Neural progenitor cell (in vitro differentiated cells): Measurements from ENCODE around the gene UGGT2. TPM values are rescaled to one million over a fixed set of nuclear protein-coding genes. Genes with fewer than 3 reads are reported as not detected.
A peak's percentile ranks its signal among the peaks of the same experiment; 100 is the strongest.

ENCODE experiments used
- DNase-seq: peaks from one replicate; pipeline ENCODE4 v3.0.0-alpha.2; 2016; ENCODE audit warnings: low spot score
- H2AFZ ChIP-seq: fragments of 200-600 bp; sonication (generic); replicated peaks from 2 replicates; pipeline ENCODE4 v1.6.1; 2016; ENCODE audit warnings: antibody characterized with exemption
- H3F3A ChIP-seq: fragments of 200-600 bp; sonication (generic); 2 replicates; pipeline ENCODE4 v1.6.1; 2016; ENCODE audit warnings: antibody characterized with exemption, low read depth
- H3K27ac ChIP-seq: fragments of 200-600 bp; sonication (generic); 2 replicates; pipeline ENCODE4 v1.5.1; 2016; ENCODE audit warnings: mild to moderate bottlenecking
- H3K27me3 ChIP-seq: fragments of 200-600 bp; sonication (generic); 2 replicates; pipeline ENCODE4 v1.6.1; 2016; ENCODE audit warnings: mild to moderate bottlenecking, moderate library complexity
- H3K36me3 ChIP-seq: fragments of 200-600 bp; sonication (generic); 2 replicates; pipeline ENCODE4 v1.5.1; 2016
- H3K4me1 ChIP-seq: fragments of 200-600 bp; sonication (generic); 2 replicates; pipeline ENCODE4 v1.6.1; 2016; ENCODE audit warnings: mixed run types
- H3K4me2 ChIP-seq: fragments of 200-600 bp; sonication (generic); 2 replicates; pipeline ENCODE4 v1.6.1; 2016
- H3K4me3 ChIP-seq: fragments of 200-600 bp; sonication (generic); 2 replicates; pipeline ENCODE4 v1.5.1; 2016
- H3K79me2 ChIP-seq: fragments of 200-600 bp; sonication (generic); 2 replicates; pipeline ENCODE4 v1.6.1; 2016; ENCODE audit warnings: low read depth
- H3K9ac ChIP-seq: fragments of 200-600 bp; sonication (generic); 2 replicates; pipeline ENCODE4 v1.6.1; 2016
- H3K9me3 ChIP-seq: fragments of 200-600 bp; sonication (generic); 2 replicates; pipeline ENCODE4 v1.5.1; 2016; ENCODE audit warnings: low read depth
- H4K20me1 ChIP-seq: fragments of 200-600 bp; sonication (generic); 2 replicates; pipeline ENCODE4 v1.6.1; 2016; ENCODE audit warnings: low read depth
- H3K27ac Mint-ChIP-seq: 3 replicates; pipeline ENCODE4 v1.8.0; 2021; ENCODE audit warnings: mixed read lengths
- H3K27me3 Mint-ChIP-seq: 2 replicates; pipeline ENCODE4 v1.8.0; 2022; ENCODE audit warnings: low read depth, mild to moderate bottlenecking, inconsistent platforms, moderate library complexity, mixed read lengths; ENCODE audit not compliant: insufficient read depth
- H3K36me3 Mint-ChIP-seq: 3 replicates; pipeline ENCODE4 v1.8.0; 2021; ENCODE audit warnings: mixed read lengths
- H3K4me1 Mint-ChIP-seq: 3 replicates; pipeline ENCODE4 v1.8.0; 2021; ENCODE audit warnings: mixed read lengths
- H3K4me3 Mint-ChIP-seq: 3 replicates; pipeline ENCODE4 v1.8.0; 2021; ENCODE audit warnings: mild to moderate bottlenecking, moderate library complexity, mixed read lengths
- H3K9me3 Mint-ChIP-seq: 3 replicates; pipeline ENCODE4 v1.8.0; 2020; ENCODE audit warnings: mixed read lengths
- EZH2 ChIP-seq: fragments of 200-600 bp; sonication (generic); IDR thresholded peaks from 2 replicates; pipeline ENCODE4 v1.6.1; 2017; ENCODE audit warnings: antibody characterized with exemption, mild to moderate bottlenecking, moderate library complexity
- EZH2phosphoT487 ChIP-seq: fragments of 200-600 bp; sonication (generic); IDR thresholded peaks from 2 replicates; pipeline ENCODE4 v1.6.1; 2017; ENCODE audit warnings: antibody characterized with exemption
- total RNA-seq: library from RNA; depleted of rRNA; stranded (reverse); fragments of >200 nt; gene quantifications from 2 replicates; pipeline ENCODE4 v1.2.3, GENCODE V29; 2015; ENCODE audit warnings: low replicate concordance
- TF ChIP-seq, protein P1 (sequence below): fragments of 200-600 bp; sonication (generic); IDR thresholded peaks from 2 replicates; pipeline ENCODE4 v1.5.1; 2017; ENCODE audit warnings: antibody characterized with exemption, mild to moderate bottlenecking

Gene UGGT2
- total RNA-seq, 1 donor from 2014 or later = 70.4 TPM

GRCh38 chr13:96020155-96020575, 33.0 kb downstream of the UGGT2 start:
- TF ChIP-seq EZH2phosphoT487 (no peak), EZH2 (no peak)
- TF ChIP-seq, protein P1, sequence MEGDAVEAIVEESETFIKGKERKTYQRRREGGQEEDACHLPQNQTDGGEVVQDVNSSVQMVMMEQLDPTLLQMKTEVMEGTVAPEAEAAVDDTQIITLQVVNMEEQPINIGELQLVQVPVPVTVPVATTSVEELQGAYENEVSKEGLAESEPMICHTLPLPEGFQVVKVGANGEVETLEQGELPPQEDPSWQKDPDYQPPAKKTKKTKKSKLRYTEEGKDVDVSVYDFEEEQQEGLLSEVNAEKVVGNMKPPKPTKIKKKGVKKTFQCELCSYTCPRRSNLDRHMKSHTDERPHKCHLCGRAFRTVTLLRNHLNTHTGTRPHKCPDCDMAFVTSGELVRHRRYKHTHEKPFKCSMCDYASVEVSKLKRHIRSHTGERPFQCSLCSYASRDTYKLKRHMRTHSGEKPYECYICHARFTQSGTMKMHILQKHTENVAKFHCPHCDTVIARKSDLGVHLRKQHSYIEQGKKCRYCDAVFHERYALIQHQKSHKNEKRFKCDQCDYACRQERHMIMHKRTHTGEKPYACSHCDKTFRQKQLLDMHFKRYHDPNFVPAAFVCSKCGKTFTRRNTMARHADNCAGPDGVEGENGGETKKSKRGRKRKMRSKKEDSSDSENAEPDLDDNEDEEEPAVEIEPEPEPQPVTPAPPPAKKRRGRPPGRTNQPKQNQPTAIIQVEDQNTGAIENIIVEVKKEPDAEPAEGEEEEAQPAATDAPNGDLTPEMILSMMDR = peak; percentile 73
- H3F3A ChIP-seq = peaks cover 4% of the 10 kb centered on the region
- peaks cover 6% of the 10 kb centered on the region for H3K4me1 ChIP-seq
- no peak overlapping the region for H3K9ac ChIP-seq
- peak; percentile 79 for DNase-seq
- H3K36me3 Mint-ChIP-seq = peaks cover 17% of the 10 kb centered on the region
- H3K27ac ChIP-seq = no peak overlapping the region
- H4K20me1 ChIP-seq = peaks cover 9% of the 10 kb centered on the region
- no peaks in the 10 kb centered on the region for H3K9me3 ChIP-seq
- H3K79me2 ChIP-seq = no peaks in the 10 kb centered on the region
- no peak overlapping the region for H3K27ac Mint-ChIP-seq
- H3K27me3 Mint-ChIP-seq = no peaks in the 10 kb centered on the region
- H3K9me3 Mint-ChIP-seq = no peaks in the 10 kb centered on the region
- H3K4me3 ChIP-seq = no peak overlapping the region
- H2AFZ ChIP-seq = no peak overlapping the region
- H3K4me1 Mint-ChIP-seq = peaks cover 4% of the 10 kb centered on the region
- H3K4me3 Mint-ChIP-seq = no peak overlapping the region
- H3K4me2 ChIP-seq = no peak overlapping the region
- no peaks in the 10 kb centered on the region for H3K36me3 ChIP-seq
- no peaks in the 10 kb centered on the region for H3K27me3 ChIP-seq

DNA sequence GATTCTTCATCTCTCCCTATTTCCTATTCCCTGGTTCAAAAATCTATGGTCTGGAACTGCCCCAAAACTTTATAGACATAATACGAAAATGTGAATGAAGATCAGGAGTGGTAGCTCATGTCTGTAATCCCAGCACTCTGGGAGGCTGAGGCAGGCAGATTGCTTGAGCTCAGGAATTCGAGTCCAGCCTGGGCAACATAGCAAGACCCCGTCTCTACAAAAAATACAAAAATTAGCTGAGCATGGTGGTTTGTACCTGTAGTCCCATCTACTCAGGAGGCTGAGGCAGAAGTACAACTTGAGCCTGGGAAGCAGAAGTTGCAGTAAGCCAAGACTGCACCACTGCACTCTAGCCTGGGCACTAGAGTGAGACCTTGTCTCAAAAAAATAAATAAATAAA, 35.1 kb downstream of the UGGT2 start:
- Histone ChIP-seq H3K4me3 (no peak overlapping the region), H2AFZ (no peak overlapping the region), H3K9me3 (no peaks in the 10 kb centered on the region), H3K79me2 (no peaks in the 10 kb centered on the region), H3K27ac (no peak overlapping the region), H3K4me2 (no peak overlapping the region), H3K36me3 (no peaks in the 10 kb centered on the region), H3F3A (peaks cover 4% of the 10 kb centered on the region), H3K27me3 (no peaks in the 10 kb centered on the region), H4K20me1 (peaks cover 9% of the 10 kb centered on the region), H3K4me1 (peaks cover 6% of the 10 kb centered on the region), H3K9ac (no peak overlapping the region)
- Mint-ChIP-seq H3K9me3 (no peaks in the 10 kb centered on the region), H3K4me3 (no peak overlapping the region), H3K27me3 (no peaks in the 10 kb centered on the region), H3K36me3 (peaks cover 14% of the 10 kb centered on the region), H3K4me1 (peaks cover 4% of the 10 kb centered on the region), H3K27ac (no peak overlapping the region)
- TF ChIP-seq EZH2phosphoT487 (no peak), EZH2 (no peak)
- TF ChIP-seq, protein P1 = no peak
- no peak for DNase-seq

- Histone ChIP-seq H3K9me3 (no peaks in the 10 kb centered on the region), H3K27me3 (no peaks in the 10 kb centered on the region), H3K4me1 (no peaks in the 10 kb centered on the region), H3K9ac (no peak overlapping the region), H3K4me2 (no peak overlapping the region), H3K79me2 (no peaks in the 10 kb centered on the region), H4K20me1 (no peaks in the 10 kb centered on the region), H2AFZ (no peak overlapping the region), H3K27ac (no peak overlapping the region), H3F3A (no peaks in the 10 kb centered on the region), H3K36me3 (peaks cover 7% of the 10 kb centered on the region), H3K4me3 (no peak overlapping the region)
- Mint-ChIP-seq H3K4me1 (no peaks in the 10 kb centered on the region), H3K27ac (no peak overlapping the region), H3K27me3 (no peaks in the 10 kb centered on the region), H3K36me3 (peaks cover 34% of the 10 kb centered on the region), H3K4me3 (no peak overlapping the region), H3K9me3 (peaks cover 21% of the 10 kb centered on the region)
- DNase-seq = no peak
- TF ChIP-seq EZH2 (no peak), EZH2phosphoT487 (no peak)
- TF ChIP-seq, protein P1 = no peak
Measured at GRCh38 chr13:96011291-96011872, 41.8 kb downstream of the UGGT2 start.
